ENCODE results near the gene TRPM2.

- no peak for TF ChIP-seq CTCF (IDR thresholded peaks at IDR 0.05)
- no peak for TF ChIP-seq POLR2AphosphoS5 (IDR thresholded peaks at IDR 0.05)
- no peak for TF ChIP-seq EP300 (IDR thresholded peaks at IDR 0.05)
Measured at GRCh38 chr21:44418876-44419230, 65.4 kb downstream of the TRPM2 start.
